GM21717 (cell line): ENCODE results near the gene RFX3.

ENCODE experiments used
- ATAC-seq: cut with Tn5 transposase; IDR thresholded peaks from one replicate; pipeline ENCODE4 v1.9.1; 2021; ENCODE audit warnings: mild to moderate bottlenecking, moderate library complexity; ENCODE audit not compliant: unreplicated experiment

RFX3 gene

GRCh38 chr9:3525836-3526164 lies at the start of gene RFX3:
TSS of gene RFX3 (minus strand) at chr9:3526001. CDS start at chr9:3395588, 130,413 bp downstream.
- peak; percentile 50 for ATAC-seq

- no peak for ATAC-seq
Observed at GRCh38 chr9:3571500-3571899, 45.7 kb upstream of the RFX3 start.

GRCh38 chr9:3569529-3569928 lies 43.7 kb upstream of the RFX3 start:
- no peak for ATAC-seq

GRCh38 chr9:3567988-3568387 lies 42.2 kb upstream of the RFX3 start:
- no peak for ATAC-seq

GRCh38 chr9:3553076-3553765 lies 27.4 kb upstream of the RFX3 start:
- ATAC-seq = no peak

GRCh38 chr9:3549225-3549624 lies 23.4 kb upstream of the RFX3 start:
- ATAC-seq = no peak

GRCh38 chr9:3548648-3549047 lies 22.8 kb upstream of the RFX3 start:
- no peak for ATAC-seq

GRCh38 chr9:3541206-3541605 lies 15.4 kb upstream of the RFX3 start:
- no peak for ATAC-seq

- ATAC-seq = no peak
Observed at GRCh38 chr9:3534614-3535404, 9.0 kb upstream of the RFX3 start.

- no peak for ATAC-seq
Observed at GRCh38 chr9:3532158-3532557, 6.4 kb upstream of the RFX3 start.

- ATAC-seq = no peak
Observed at GRCh38 chr9:3528451-3528850, 2.6 kb upstream of the RFX3 start.

- no peak for ATAC-seq
Observed at GRCh38 chr9:3526997-3527940, 1.5 kb upstream of the RFX3 start.

GRCh38 chr9:3526165-3526996 lies 580 bp upstream of the RFX3 start:
- ATAC-seq = peak; percentile 72

GRCh38 chr9:3525096-3525835 lies 535 bp downstream of the RFX3 start:
- no peak for ATAC-seq

GRCh38 chr9:3521966-3522365 lies 3.8 kb downstream of the RFX3 start:
- no peak for ATAC-seq

GRCh38 chr9:3520564-3520963 lies 5.2 kb downstream of the RFX3 start:
- no peak for ATAC-seq

GRCh38 chr9:3517377-3518048 lies 8.3 kb downstream of the RFX3 start:
- no peak for ATAC-seq

GRCh38 chr9:3516667-3517330 lies 9.0 kb downstream of the RFX3 start:
- ATAC-seq = no peak

GRCh38 chr9:3515405-3515804 lies 10.4 kb downstream of the RFX3 start:
- ATAC-seq = no peak
